ENCODE data around the gene LYL1.

DNA sequence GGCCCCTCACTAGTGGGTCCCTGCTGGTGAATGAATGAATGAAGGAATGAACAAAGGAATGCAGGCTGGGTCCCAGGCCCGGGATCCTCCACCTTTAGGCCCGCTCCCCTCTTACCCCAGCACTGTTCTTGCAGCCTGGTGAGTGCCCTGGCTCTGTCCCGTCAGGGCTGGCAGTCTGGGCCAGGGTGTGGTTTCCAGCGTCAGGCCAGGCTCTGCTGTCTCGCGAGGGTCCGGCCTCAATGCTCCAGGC, 317 bp downstream of the LYL1 start:
- TF ChIP-seq, protein P1, sequence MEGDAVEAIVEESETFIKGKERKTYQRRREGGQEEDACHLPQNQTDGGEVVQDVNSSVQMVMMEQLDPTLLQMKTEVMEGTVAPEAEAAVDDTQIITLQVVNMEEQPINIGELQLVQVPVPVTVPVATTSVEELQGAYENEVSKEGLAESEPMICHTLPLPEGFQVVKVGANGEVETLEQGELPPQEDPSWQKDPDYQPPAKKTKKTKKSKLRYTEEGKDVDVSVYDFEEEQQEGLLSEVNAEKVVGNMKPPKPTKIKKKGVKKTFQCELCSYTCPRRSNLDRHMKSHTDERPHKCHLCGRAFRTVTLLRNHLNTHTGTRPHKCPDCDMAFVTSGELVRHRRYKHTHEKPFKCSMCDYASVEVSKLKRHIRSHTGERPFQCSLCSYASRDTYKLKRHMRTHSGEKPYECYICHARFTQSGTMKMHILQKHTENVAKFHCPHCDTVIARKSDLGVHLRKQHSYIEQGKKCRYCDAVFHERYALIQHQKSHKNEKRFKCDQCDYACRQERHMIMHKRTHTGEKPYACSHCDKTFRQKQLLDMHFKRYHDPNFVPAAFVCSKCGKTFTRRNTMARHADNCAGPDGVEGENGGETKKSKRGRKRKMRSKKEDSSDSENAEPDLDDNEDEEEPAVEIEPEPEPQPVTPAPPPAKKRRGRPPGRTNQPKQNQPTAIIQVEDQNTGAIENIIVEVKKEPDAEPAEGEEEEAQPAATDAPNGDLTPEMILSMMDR (conservative IDR thresholded peaks at IDR 0.05), result no peak
- TF ChIP-seq ZFX (IDR thresholded peaks at IDR 0.05), result no peak

Data from C4-2B (cell line).